Hippocampal formation (tissue), 2 donors: ENCODE data around the gene LMNTD1.
"Not testable (repeated sequence)": the region's sequence is repeated elsewhere in the genome, so short reads cannot be mapped to it uniquely, and the experiment has no call there.

Source experiments
- DNase-seq, 2 donors: peaks; one replicate each; lab custom pipeline; 2025; lab: John Stamatoyannopoulos, UW

LMNTD1 gene

GRCh38 chr12:25553098-25553497 lies at the start of gene LMNTD1:
TSS of gene LMNTD1 (minus strand) at chr12:25553283. CDS start at chr12:25552959, 324 bp downstream.
- DNase-seq = no peak

GRCh38 chr12:25598956-25599355 lies 45.9 kb upstream of the LMNTD1 start:
- no peak for DNase-seq

GRCh38 chr12:25595496-25595895 lies 42.4 kb upstream of the LMNTD1 start:
- not testable (repeated sequence) for DNase-seq

GRCh38 chr12:25594376-25594775 lies 41.3 kb upstream of the LMNTD1 start:
- no peak for DNase-seq

GRCh38 chr12:25592725-25593495 lies 39.8 kb upstream of the LMNTD1 start:
- DNase-seq = no peak

GRCh38 chr12:25591144-25591543 lies 38.1 kb upstream of the LMNTD1 start:
- DNase-seq = no peak

GRCh38 chr12:25590011-25590721 lies 37.1 kb upstream of the LMNTD1 start:
- DNase-seq = no peak

GRCh38 chr12:25587346-25587745 lies 34.3 kb upstream of the LMNTD1 start:
- DNase-seq = no peak

GRCh38 chr12:25585662-25586061 lies 32.6 kb upstream of the LMNTD1 start:
- DNase-seq = no peak

GRCh38 chr12:25585021-25585523 lies 32.0 kb upstream of the LMNTD1 start:
- DNase-seq = peak in 1 of 2 donors; percentile 49

- DNase-seq = no peak
Measured at GRCh38 chr12:25584596-25584995, 31.5 kb upstream of the LMNTD1 start.

GRCh38 chr12:25583545-25583944 lies 30.5 kb upstream of the LMNTD1 start:
- DNase-seq = no peak

GRCh38 chr12:25581067-25581466 lies 28.0 kb upstream of the LMNTD1 start:
- no peak for DNase-seq

- DNase-seq = no peak
Measured at GRCh38 chr12:25578411-25579143, 25.5 kb upstream of the LMNTD1 start.

- no peak for DNase-seq
Measured at GRCh38 chr12:25574761-25575160, 21.7 kb upstream of the LMNTD1 start.

- peak in 1 of 2 donors; percentile 44 for DNase-seq
Measured at GRCh38 chr12:25573346-25573745, 20.3 kb upstream of the LMNTD1 start.

GRCh38 chr12:25570418-25570817 lies 17.3 kb upstream of the LMNTD1 start:
- DNase-seq = no peak

- no peak for DNase-seq
Measured at GRCh38 chr12:25566202-25566949, 13.3 kb upstream of the LMNTD1 start.

- no peak for DNase-seq
Measured at GRCh38 chr12:25558586-25558985, 5.5 kb upstream of the LMNTD1 start.

GRCh38 chr12:25557830-25558436 lies 4.8 kb upstream of the LMNTD1 start:
- DNase-seq = peak in 1 of 2 donors; percentile 42

- DNase-seq = no peak
Measured at GRCh38 chr12:25556153-25556552, 3.1 kb upstream of the LMNTD1 start.
